GM19372 (cell line): ENCODE data around the gene GRB10.

ENCODE experiments used
- ATAC-seq: cut with Tn5 transposase; IDR thresholded peaks from one replicate; pipeline ENCODE4 v1.9.1; 2021; ENCODE audit warnings: mild to moderate bottlenecking, low read depth, moderate library complexity; ENCODE audit not compliant: unreplicated experiment

Gene GRB10

GRCh38 chr7:50782375-50783208, at the start of gene GRB10:
Gene GRB10, minus strand, starts transcription at chr7:50782896. Its CDS starts 50,574 bp downstream, at chr7:50732322.
- no peak for ATAC-seq

GRCh38 chr7:50828801-50829200, 46.1 kb upstream of the GRB10 start:
- ATAC-seq, result no peak

- no peak for ATAC-seq
Measured at GRCh38 chr7:50828116-50828515, 45.4 kb upstream of the GRB10 start.

GRCh38 chr7:50827281-50827680, 44.6 kb upstream of the GRB10 start:
- ATAC-seq, result no peak

GRCh38 chr7:50826371-50827172, 43.9 kb upstream of the GRB10 start:
- no peak for ATAC-seq

- no peak for ATAC-seq
Measured at GRCh38 chr7:50825465-50825864, 42.8 kb upstream of the GRB10 start.

- no peak for ATAC-seq
Measured at GRCh38 chr7:50824882-50825281, 42.2 kb upstream of the GRB10 start.

GRCh38 chr7:50822706-50823105, 40.0 kb upstream of the GRB10 start:
- no peak for ATAC-seq

- no peak for ATAC-seq
Measured at GRCh38 chr7:50822110-50822509, 39.4 kb upstream of the GRB10 start.

- ATAC-seq, result no peak
Measured at GRCh38 chr7:50821457-50822008, 38.8 kb upstream of the GRB10 start.

- no peak for ATAC-seq
Measured at GRCh38 chr7:50818324-50818723, 35.6 kb upstream of the GRB10 start.

- no peak for ATAC-seq
Measured at GRCh38 chr7:50817561-50817960, 34.9 kb upstream of the GRB10 start.

- ATAC-seq, result no peak
Measured at GRCh38 chr7:50815138-50815537, 32.4 kb upstream of the GRB10 start.

GRCh38 chr7:50814166-50814565, 31.5 kb upstream of the GRB10 start:
- no peak for ATAC-seq

GRCh38 chr7:50812841-50813475, 30.3 kb upstream of the GRB10 start:
- no peak for ATAC-seq

- ATAC-seq, result no peak
Measured at GRCh38 chr7:50812094-50812493, 29.4 kb upstream of the GRB10 start.

- ATAC-seq, result no peak
Measured at GRCh38 chr7:50808282-50808888, 25.7 kb upstream of the GRB10 start.

GRCh38 chr7:50807026-50807730, 24.5 kb upstream of the GRB10 start:
- no peak for ATAC-seq

GRCh38 chr7:50806143-50806542, 23.4 kb upstream of the GRB10 start:
- no peak for ATAC-seq
